Lower lobe of right lung (tissue), 2 donors: ENCODE measurements around the gene TIRAP. TPM values are rescaled to one million over a fixed set of nuclear protein-coding genes. Genes with fewer than 3 reads are reported as not detected.

ENCODE experiments used
- ATAC-seq, 2 donors: fragments of 200-7000 bp; cut with Tn5 transposase; one replicate each; pipeline ENCODE4 v1.9.1; 2020 to 2022; ENCODE audit warnings: mild to moderate bottlenecking in 2 of 2, moderate library complexity in 2 of 2
- DNase-seq: peaks from one replicate; pipeline ENCODE4 v3.0.0-alpha.2; 2020
- H3K27ac ChIP-seq: fragments of 200-600 bp; one replicate; pipeline ENCODE4 v1.8.0; 2022
- H3K27me3 ChIP-seq: fragments of 200-600 bp; one replicate; pipeline ENCODE4 v1.8.0; 2022; ENCODE audit warnings: low read depth
- H3K36me3 ChIP-seq: fragments of 200-600 bp; one replicate; pipeline ENCODE4 v1.8.0; 2022; ENCODE audit warnings: mild to moderate bottlenecking
- H3K4me1 ChIP-seq: fragments of 200-600 bp; one replicate; pipeline ENCODE4 v1.8.0; 2022
- H3K4me3 ChIP-seq: fragments of 200-600 bp; one replicate; pipeline ENCODE4 v1.8.0; 2022; ENCODE audit warnings: mild to moderate bottlenecking
- H3K9me3 ChIP-seq: fragments of 200-600 bp; one replicate; pipeline ENCODE4 v1.8.0; 2022
- intact Hi-C: fragments of 100-400 bp; cut with DNase I; formaldehyde crosslinking; loops from one replicate; pipeline ENCODE4 v1.11.0; 2022
- total RNA-seq: library from RNA; stranded (reverse); fragmentation: NEBNext Ultra II Directional; extraction: Animal tissue kit (Norgen Biotek cat#: 25700); gene quantifications from one replicate; pipeline ENCODE4 v1.2.1, GENCODE V29; 2021
- TF ChIP-seq, protein P1 (sequence below): fragments of 200-600 bp; IDR thresholded peaks from one replicate; pipeline ENCODE4 v1.8.0; 2022; ENCODE audit warnings: antibody characterized with exemption, mild to moderate bottlenecking
- donor health status: DM: no; HTN: yes; CAD: no; lungs with severe emphysema.

Gene TIRAP
- total RNA-seq, 1 donor from 2014 or later = 15.2 TPM

DNA sequence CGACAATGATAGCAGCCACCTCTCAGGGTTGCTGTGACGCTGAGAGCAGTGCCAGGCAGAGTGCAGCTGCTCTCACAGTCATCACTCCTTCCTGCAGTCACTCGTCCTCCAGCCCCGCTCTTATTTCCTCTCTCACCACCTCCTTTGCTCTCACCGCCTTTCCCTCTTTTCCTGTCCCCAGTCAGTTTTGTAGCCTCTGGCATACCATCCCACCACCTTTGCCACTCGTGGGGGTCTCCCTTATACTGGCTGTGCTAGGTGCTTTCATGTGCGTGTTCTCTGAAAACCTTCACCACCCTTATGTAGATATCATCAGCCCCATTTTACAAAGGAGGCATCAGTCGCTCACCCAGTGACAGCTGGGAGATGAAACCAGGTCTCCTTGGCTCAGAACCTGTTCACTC is 53.2 kb downstream of the TIRAP start:
- no peak overlapping the region for H3K4me3 ChIP-seq
- DNase-seq (no peak), ATAC-seq (no peak)
- H3K9me3 ChIP-seq = no peaks in the 10 kb centered on the region
- H3K4me1 ChIP-seq = peaks cover 33% of the 10 kb centered on the region
- H3K36me3 ChIP-seq = peaks cover 34% of the 10 kb centered on the region
- H3K27ac ChIP-seq = peak overlapping the region; percentile 41
- H3K27me3 ChIP-seq = no peaks in the 10 kb centered on the region
- intact Hi-C loops = no loop called here
- TF ChIP-seq, protein P1, sequence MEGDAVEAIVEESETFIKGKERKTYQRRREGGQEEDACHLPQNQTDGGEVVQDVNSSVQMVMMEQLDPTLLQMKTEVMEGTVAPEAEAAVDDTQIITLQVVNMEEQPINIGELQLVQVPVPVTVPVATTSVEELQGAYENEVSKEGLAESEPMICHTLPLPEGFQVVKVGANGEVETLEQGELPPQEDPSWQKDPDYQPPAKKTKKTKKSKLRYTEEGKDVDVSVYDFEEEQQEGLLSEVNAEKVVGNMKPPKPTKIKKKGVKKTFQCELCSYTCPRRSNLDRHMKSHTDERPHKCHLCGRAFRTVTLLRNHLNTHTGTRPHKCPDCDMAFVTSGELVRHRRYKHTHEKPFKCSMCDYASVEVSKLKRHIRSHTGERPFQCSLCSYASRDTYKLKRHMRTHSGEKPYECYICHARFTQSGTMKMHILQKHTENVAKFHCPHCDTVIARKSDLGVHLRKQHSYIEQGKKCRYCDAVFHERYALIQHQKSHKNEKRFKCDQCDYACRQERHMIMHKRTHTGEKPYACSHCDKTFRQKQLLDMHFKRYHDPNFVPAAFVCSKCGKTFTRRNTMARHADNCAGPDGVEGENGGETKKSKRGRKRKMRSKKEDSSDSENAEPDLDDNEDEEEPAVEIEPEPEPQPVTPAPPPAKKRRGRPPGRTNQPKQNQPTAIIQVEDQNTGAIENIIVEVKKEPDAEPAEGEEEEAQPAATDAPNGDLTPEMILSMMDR = no peak

DNA sequence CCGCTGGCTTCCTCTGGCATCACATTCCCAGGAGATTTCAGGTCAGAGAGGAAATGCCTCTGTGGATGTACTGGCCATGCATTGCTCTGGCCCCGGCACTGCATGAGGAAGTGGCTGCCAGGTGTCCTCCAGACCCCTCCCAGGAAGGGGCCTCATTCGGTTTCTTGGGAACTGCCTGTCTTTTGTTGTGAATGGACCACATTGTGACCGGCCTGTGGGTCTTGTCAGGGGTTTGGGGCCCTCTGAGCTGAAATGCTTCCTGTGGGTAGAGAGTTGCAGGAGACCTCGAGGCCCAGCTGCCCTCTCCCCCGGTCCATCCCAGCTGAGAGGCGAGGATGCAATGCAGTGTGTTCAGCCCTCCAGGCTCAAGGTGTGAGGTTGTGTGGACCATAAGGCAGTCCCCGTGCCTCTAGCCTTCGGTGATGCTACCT is 53.8 kb downstream of the TIRAP start:
- no peaks in the 10 kb centered on the region for H3K27me3 ChIP-seq
- H3K4me1 ChIP-seq = peaks cover 33% of the 10 kb centered on the region
- TF ChIP-seq, protein P1 = no peak
- no peak overlapping the region for H3K4me3 ChIP-seq
- no peak for ATAC-seq
- no peak for DNase-seq
- H3K9me3 ChIP-seq = no peaks in the 10 kb centered on the region
- peak overlapping the region; percentile 41 for H3K27ac ChIP-seq
- intact Hi-C loops = no loop called here
- peaks cover 28% of the 10 kb centered on the region for H3K36me3 ChIP-seq

GRCh38 chr11:126337126-126337473 is 54.2 kb downstream of the TIRAP start:
- Histone ChIP-seq H3K27ac (peak overlapping the region; percentile 41), H3K27me3 (no peaks in the 10 kb centered on the region)

DNA sequence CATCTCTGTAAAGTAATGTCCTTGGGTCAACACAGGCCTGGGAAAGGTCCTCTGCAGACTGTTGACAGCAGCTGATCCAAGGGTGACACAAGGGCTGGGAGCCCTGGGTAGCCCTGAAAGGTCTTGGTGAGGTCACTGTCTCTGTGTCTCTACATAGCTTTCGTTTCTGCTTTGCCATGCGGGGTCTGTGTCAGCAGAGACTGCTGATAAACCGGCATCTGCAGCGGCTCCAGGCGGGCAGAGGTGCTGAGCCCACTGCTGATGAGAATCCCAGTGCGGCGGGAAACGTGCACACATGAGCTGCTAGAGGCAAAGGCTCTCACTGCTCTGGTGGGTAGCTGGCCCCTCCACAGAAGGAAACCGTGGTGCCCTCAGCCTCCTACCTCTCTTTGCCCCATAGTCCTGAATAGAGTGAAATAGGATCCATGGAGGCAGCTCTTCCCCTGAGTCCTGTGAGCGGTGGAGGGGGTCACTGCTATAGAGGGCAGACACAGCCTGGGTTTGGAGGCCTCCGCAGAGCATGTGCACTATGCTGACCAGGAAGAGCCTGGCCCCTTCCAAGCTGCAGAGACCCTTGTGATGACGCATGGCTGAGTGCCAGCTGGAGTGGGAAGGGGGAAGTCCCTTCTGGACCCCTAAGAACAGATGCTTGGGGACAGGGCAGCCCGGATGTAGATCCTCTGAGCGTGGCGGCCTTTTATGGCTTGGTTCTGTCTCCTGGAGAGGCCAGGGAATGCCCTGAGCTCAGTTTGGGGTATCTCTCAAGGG is 54.8 kb downstream of the TIRAP start:
- H3K9me3 ChIP-seq = no peaks in the 10 kb centered on the region
- DNase-seq (no peak), ATAC-seq (no peak)
- intact Hi-C loops = no loop called here
- no peak overlapping the region for H3K27ac ChIP-seq
- H3K4me3 ChIP-seq = no peak overlapping the region
- no peaks in the 10 kb centered on the region for H3K27me3 ChIP-seq
- peaks cover 25% of the 10 kb centered on the region for H3K4me1 ChIP-seq
- H3K36me3 ChIP-seq = peaks cover 19% of the 10 kb centered on the region
- TF ChIP-seq, protein P1 = no peak

More at GRCh38 chr11:126337126-126337473, 54.2 kb downstream of the TIRAP start:
- DNase-seq = no peak
- peaks cover 24% of the 10 kb centered on the region for H3K36me3 ChIP-seq
- intact Hi-C loops = no loop called here
- ATAC-seq = no peak
- no peak overlapping the region for H3K4me3 ChIP-seq
- no peaks in the 10 kb centered on the region for H3K9me3 ChIP-seq
- TF ChIP-seq, protein P1 = no peak
- peaks cover 29% of the 10 kb centered on the region for H3K4me1 ChIP-seq

DNA sequence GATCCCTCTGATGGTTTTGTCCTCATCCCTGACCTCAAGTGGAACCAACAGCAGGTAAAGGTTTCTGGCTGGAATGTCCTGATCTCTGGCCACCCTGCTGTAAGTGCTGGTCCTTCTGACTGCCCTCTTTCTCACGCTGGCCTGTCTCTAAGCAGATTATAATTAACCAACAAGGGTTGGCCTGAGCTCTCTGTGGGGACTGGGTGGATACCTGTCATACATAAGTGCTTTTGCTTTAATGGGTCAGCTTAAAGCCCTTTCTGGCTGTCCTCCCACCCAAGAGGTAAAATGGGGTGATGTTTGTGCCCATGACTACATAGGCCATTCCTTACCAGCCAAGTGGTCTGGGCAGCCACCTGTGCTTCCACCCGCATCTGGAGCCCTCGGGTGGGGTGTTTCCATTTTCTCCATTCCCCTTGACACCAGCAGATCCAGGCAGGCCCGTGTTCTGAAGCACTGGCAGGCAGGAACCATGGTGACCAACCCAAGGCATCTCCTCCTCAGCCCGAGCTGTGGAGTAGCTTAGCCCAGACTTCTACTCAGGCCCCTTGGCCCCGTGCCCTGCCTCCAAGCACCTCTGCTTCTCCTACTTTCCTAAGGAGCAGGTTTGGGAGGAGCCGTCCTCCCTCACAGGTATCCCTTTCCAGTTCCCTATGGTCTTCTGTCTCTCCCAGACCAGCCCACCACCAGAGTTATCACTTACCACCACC is 55.6 kb downstream of the TIRAP start:
- intact Hi-C loops = no loop called here
- Histone ChIP-seq H3K36me3 (peaks cover 18% of the 10 kb centered on the region), H3K27me3 (no peaks in the 10 kb centered on the region), H3K4me1 (peaks cover 25% of the 10 kb centered on the region), H3K9me3 (no peaks in the 10 kb centered on the region), H3K27ac (no peak overlapping the region), H3K4me3 (no peak overlapping the region)
- TF ChIP-seq, protein P1 = no peak
- ATAC-seq (peak; percentile 31 to 45), DNase-seq (no peak)
